Non-pigmented ciliary epithelial cell (primary cell): ENCODE data around the gene NPC1L1.

ENCODE experiments used
- DNase-seq: peaks from one replicate; pipeline ENCODE4 v3.0.0-alpha.2; 2010; ENCODE audit warnings: low read depth

The NPC1L1 gene

GRCh38 chr7:44470628-44471245 lies 70.4 kb downstream of the NPC1L1 start:
- no peak for DNase-seq

DNA sequence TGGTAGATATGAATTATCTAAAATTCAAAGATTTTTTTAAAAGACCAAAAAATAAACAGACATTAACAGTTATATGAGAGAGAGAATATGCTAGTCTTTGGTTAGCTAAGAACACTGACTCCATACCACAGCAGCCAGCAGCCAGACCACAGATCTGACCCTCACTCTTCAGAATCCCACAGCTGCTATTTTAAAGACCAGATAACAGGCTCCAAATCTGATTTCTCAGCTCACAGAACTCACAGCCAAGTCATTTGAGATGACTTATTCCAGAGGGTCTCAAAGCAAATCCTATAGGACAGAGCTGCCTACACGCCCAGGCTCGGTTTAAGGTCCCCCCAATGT lies 71.0 kb downstream of the NPC1L1 start:
- DNase-seq: no peak

GRCh38 chr7:44469461-44470134 lies 71.5 kb downstream of the NPC1L1 start:
- no peak for DNase-seq

GRCh38 chr7:44467217-44467548 lies 73.9 kb downstream of the NPC1L1 start:
- DNase-seq: no peak

- DNase-seq: no peak
Observed at GRCh38 chr7:44466300-44467216, 74.6 kb downstream of the NPC1L1 start.

DNA sequence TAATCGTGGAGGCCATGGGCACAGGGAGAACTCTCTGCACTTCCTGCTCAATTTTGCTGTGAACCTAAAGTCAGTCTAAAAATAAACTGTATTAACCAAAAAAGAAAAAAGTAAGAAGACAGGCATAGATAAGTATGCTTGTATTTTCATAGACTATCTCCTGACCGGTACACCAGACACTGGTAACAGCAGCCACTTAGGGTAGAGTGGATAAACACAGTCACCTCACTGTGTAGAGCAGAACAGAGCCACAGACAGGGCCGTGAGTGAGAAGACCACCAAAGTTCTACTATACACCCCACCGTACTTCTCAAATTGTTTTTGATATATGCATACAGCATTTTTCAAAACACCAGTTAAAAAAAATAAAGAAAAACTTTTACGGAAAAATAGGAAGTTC lies 75.6 kb downstream of the NPC1L1 start:
- DNase-seq: no peak

GRCh38 chr7:44463169-44463808 lies 77.8 kb downstream of the NPC1L1 start:
- DNase-seq: no peak
